ENCODE results near the gene EYS.

EYS gene

DNA sequence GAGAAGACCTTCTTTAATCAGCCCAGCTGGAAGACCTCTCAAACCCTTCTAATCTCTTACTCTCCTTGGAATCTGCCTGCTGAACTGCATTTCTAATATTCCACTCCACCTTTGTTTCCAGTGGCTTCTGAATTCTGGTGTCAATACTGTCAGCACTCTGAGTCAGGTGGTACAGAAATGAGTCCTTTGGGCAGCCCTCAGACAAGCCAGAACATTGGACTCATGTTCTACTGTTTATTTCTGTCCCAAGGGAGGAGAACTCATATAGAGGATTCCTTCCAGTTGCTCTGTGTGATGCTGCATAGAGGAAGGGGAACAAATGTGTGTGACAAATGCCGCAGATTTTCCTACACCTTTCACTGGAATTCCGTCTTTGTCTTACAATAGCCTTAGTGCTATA lies 1956.6 kb downstream of the EYS start:
- Mint-ChIP-seq H3K27ac (no peak overlapping the region), H3K9me3 (peaks cover 10% of the 10 kb centered on the region), H3K4me1 (no peaks in the 10 kb centered on the region), H3K36me3 (ENCODE audit: low read depth) (no peaks in the 10 kb centered on the region), H3K27me3 (ENCODE audit: low read depth) (no peaks in the 10 kb centered on the region), H3K4me3 (no peak overlapping the region)
- TF ChIP-seq, protein P1, sequence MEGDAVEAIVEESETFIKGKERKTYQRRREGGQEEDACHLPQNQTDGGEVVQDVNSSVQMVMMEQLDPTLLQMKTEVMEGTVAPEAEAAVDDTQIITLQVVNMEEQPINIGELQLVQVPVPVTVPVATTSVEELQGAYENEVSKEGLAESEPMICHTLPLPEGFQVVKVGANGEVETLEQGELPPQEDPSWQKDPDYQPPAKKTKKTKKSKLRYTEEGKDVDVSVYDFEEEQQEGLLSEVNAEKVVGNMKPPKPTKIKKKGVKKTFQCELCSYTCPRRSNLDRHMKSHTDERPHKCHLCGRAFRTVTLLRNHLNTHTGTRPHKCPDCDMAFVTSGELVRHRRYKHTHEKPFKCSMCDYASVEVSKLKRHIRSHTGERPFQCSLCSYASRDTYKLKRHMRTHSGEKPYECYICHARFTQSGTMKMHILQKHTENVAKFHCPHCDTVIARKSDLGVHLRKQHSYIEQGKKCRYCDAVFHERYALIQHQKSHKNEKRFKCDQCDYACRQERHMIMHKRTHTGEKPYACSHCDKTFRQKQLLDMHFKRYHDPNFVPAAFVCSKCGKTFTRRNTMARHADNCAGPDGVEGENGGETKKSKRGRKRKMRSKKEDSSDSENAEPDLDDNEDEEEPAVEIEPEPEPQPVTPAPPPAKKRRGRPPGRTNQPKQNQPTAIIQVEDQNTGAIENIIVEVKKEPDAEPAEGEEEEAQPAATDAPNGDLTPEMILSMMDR (IDR thresholded peaks at IDR 0.05; ENCODE audit: unreplicated experiment in 3 of 3), result no peak

DNA sequence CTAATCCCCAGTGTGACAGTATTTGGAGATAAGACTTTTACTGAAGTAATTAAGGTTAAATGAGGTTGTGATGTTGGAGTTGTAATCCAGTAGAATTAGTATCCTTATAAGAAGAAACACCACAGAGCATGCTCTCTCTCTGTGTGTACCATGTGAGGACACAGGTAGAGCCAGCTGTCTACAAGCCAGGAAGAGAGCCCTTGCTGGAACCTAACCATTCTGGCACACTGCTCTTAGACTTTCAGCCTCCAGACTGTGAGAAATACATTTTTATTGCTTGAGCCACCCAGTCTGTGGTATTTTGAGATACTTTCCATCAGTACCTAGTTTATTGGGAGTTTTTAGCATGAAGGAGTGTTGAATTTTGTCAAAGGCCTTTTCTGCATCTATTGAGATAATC lies 1961.2 kb downstream of the EYS start:
- Mint-ChIP-seq H3K4me3 (no peak overlapping the region), H3K27ac (no peak overlapping the region), H3K27me3 (ENCODE audit: low read depth) (no peaks in the 10 kb centered on the region), H3K4me1 (no peaks in the 10 kb centered on the region), H3K36me3 (ENCODE audit: low read depth) (no peaks in the 10 kb centered on the region), H3K9me3 (peaks cover 4% of the 10 kb centered on the region)
- TF ChIP-seq, protein P1 (IDR thresholded peaks at IDR 0.05; ENCODE audit: unreplicated experiment in 3 of 3), result no peak

DNA sequence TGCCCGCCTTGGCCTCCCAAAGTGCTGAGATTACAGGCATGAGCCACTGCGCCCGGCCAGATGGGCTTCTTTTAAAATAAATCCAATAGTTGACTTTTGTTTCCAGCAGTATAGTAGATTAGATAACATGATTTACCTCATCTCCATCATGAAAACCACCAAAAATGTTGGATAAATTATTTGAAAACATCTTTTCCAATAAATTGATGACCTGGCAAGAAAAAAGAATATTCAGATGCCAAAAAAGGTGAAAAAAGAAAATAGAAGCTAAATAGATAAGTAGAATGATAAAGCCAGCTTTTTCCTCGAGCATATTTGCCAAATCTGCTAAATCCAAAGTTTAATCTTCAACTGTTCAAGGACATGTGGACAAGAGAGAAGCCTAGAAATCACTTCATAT lies 1962.2 kb downstream of the EYS start:
- TF ChIP-seq, protein P1 (IDR thresholded peaks at IDR 0.05; ENCODE audit: unreplicated experiment in 3 of 3), result no peak
- Mint-ChIP-seq H3K27me3 (ENCODE audit: low read depth) (no peaks in the 10 kb centered on the region), H3K27ac (no peak overlapping the region), H3K4me1 (no peaks in the 10 kb centered on the region), H3K36me3 (ENCODE audit: low read depth) (peaks cover 3% of the 10 kb centered on the region), H3K9me3 (peaks cover 8% of the 10 kb centered on the region), H3K4me3 (no peak overlapping the region)

DNA sequence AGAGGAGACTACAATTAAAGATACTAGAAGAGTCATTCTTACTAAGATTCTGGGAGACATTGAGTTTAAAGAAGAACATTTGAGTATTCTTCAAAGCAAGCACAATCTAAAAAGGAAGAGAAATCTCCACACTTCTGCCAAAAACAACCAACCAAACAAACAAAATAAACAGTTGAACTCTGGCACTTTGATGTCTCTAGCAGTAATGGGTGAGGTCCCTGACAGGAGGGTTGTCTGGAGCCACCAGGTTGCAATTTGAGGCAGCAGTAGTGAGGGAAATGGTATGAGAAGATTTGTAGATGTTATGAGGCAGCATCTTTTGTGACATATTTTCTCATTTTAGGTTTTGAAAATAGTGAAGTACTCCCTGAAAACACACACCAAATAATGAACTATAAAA lies 1963.3 kb downstream of the EYS start:
- Mint-ChIP-seq H3K9me3 (peaks cover 10% of the 10 kb centered on the region), H3K36me3 (ENCODE audit: low read depth) (peaks cover 7% of the 10 kb centered on the region), H3K4me3 (no peak overlapping the region), H3K4me1 (no peaks in the 10 kb centered on the region), H3K27me3 (ENCODE audit: low read depth) (no peaks in the 10 kb centered on the region), H3K27ac (no peak overlapping the region)
- TF ChIP-seq, protein P1 (IDR thresholded peaks at IDR 0.05; ENCODE audit: unreplicated experiment in 3 of 3), result no peak

DNA sequence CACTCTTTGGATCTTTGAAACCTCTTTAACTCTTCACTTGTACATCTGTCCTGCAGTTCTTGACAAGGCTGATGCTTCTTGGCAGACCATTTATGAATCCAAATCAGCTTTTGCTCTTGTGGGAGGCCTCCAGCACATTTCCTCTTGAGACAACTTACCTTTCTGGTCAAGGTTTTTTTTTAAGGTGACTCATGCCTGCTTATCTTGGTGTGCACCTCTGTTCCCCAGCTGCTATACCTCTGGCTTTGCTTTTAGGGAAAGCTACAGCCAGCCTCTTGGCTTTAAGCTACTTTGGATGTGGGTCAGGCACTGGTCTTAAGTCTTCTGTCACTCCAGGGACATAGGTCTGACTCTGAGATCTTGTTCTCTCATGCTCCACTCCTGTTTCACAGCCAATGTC lies 1965.0 kb downstream of the EYS start:
- H3K4me1 Mint-ChIP-seq, result no peaks in the 10 kb centered on the region
- peaks cover 8% of the 10 kb centered on the region for H3K36me3 Mint-ChIP-seq (ENCODE audit: low read depth)
- TF ChIP-seq, protein P1 (IDR thresholded peaks at IDR 0.05; ENCODE audit: unreplicated experiment in 3 of 3), result no peak

DNA sequence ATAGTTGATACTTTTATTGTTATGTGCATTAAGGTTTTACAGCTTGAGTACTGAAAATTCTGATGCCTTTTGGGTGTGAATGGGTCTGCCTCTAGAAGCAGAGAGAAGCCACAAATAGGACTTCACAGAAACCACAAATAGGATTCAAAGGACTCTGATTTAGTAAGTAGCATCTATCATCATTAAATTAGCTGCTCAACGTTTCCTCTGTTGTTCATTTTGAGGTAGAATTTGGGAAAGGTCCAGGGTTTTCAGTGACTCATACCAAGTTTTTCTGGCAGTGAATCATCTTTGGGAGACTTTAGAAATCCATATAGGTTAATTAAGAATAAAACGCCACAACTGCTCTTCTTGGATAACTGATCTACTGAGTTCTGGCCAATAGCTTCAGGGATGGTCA lies 1966.3 kb downstream of the EYS start:
- Mint-ChIP-seq H3K36me3 (ENCODE audit: low read depth) (peaks cover 8% of the 10 kb centered on the region), H3K27me3 (ENCODE audit: low read depth) (no peaks in the 10 kb centered on the region), H3K27ac (no peak overlapping the region), H3K4me1 (no peaks in the 10 kb centered on the region), H3K9me3 (peaks cover 9% of the 10 kb centered on the region), H3K4me3 (no peak overlapping the region)
- TF ChIP-seq, protein P1 (IDR thresholded peaks at IDR 0.05; ENCODE audit: unreplicated experiment in 3 of 3), result no peak

More for the DNA sequence above, 1965.0 kb downstream of the EYS start:
- H3K27me3 Mint-ChIP-seq (ENCODE audit: low read depth), result no peaks in the 10 kb centered on the region
- H3K27ac Mint-ChIP-seq, result no peak overlapping the region
- H3K4me3 Mint-ChIP-seq, result no peak overlapping the region
- peaks cover 8% of the 10 kb centered on the region for H3K9me3 Mint-ChIP-seq

Measured in nephron (organoid).